OCI-LY3 (cell line): ENCODE measurements around the gene SFXN2.

ENCODE experiments used
- H2AFZ ChIP-seq: fragments of 200-600, 300-600 bp; shearing (Covaris generic); 2 replicates; pipeline ENCODE4 v1.6.0; 2014; ENCODE audit warnings: antibody characterized with exemption, low read depth, low read length
- H3K27ac ChIP-seq: fragments of 200-600, 300-600 bp; sonication (generic); 2 replicates; pipeline ENCODE4 v1.5.1; 2014; ENCODE audit warnings: mild to moderate bottlenecking, low read length, moderate library complexity, mixed read lengths
- H3K27me3 ChIP-seq: fragments of 200-600, 300-600 bp; sonication (generic); 2 replicates; pipeline ENCODE4 v1.6.1; 2014; ENCODE audit warnings: low read depth, low read length, mixed read lengths
- H3K36me3 ChIP-seq: fragments of 200-600, 300-600 bp; sonication (generic); replicated peaks from 2 replicates; pipeline ENCODE3; 2014; ENCODE audit warnings: low read depth, low read length, mixed read lengths
- H3K4me1 ChIP-seq: fragments of 300-600, 200-600 bp; sonication (generic); 2 replicates; pipeline ENCODE4 v1.6.1; 2014; ENCODE audit warnings: low read length, mixed read lengths
- H3K4me2 ChIP-seq: fragments of 200-600, 300-600 bp; sonication (generic); 2 replicates; pipeline ENCODE4 v1.6.1; 2014; ENCODE audit warnings: low read length, mixed read lengths
- H3K4me3 ChIP-seq: fragments of 300-600, 200-600 bp; sonication (generic); 2 replicates; pipeline ENCODE4 v1.5.1; 2014; ENCODE audit warnings: antibody characterized with exemption, mild to moderate bottlenecking, low read length, moderate library complexity
- H3K79me2 ChIP-seq: fragments of 300-600, 200-600 bp; shearing (Covaris generic); 2 replicates; pipeline ENCODE4 v1.6.1; 2014; ENCODE audit warnings: mild to moderate bottlenecking, low read length, mixed read lengths
- H3K9ac ChIP-seq: fragments of 300-600, 200-600 bp; shearing (Covaris generic); 2 replicates; pipeline ENCODE4 v1.6.0; 2014; ENCODE audit warnings: mild to moderate bottlenecking, low read length, moderate library complexity
- H3K9me3 ChIP-seq: fragments of 200-600, 300-600 bp; shearing (Covaris generic); 2 replicates; pipeline ENCODE4 v1.6.1; 2014; ENCODE audit warnings: low read length, mixed read lengths; ENCODE audit not compliant: insufficient read depth
- H4K20me1 ChIP-seq: fragments of 200-600, 300-600 bp; sonication (generic); 2 replicates; pipeline ENCODE4 v1.6.1; 2016; ENCODE audit warnings: low read length, mixed read lengths; ENCODE audit not compliant: insufficient read depth
- CTCF ChIP-seq: fragments of 200-600, 300-600 bp; sonication (generic); IDR thresholded peaks from 2 replicates; pipeline ENCODE4 v1.5.1; 2014; ENCODE audit warnings: antibody characterized with exemption, low read length, low read depth
- EZH2phosphoT487 ChIP-seq: fragments of 200-600 bp; shearing (Covaris generic); IDR thresholded peaks from 2 replicates; pipeline ENCODE4 v1.6.1; 2018; ENCODE audit warnings: antibody characterized with exemption, mixed run types, low read depth

SFXN2 gene

GRCh38 chr10:102712089-102712488 is 2.3 kb upstream of the SFXN2 start:
- no peaks in the 10 kb centered on the region for H4K20me1 ChIP-seq
- H3K79me2 ChIP-seq: peaks cover 68% of the 10 kb centered on the region
- peak overlapping the region; percentile 91 for H3K4me3 ChIP-seq
- no peaks in the 10 kb centered on the region for H3K9me3 ChIP-seq
- peak overlapping the region; percentile 73 for H3K9ac ChIP-seq
- no peak for TF ChIP-seq EZH2phosphoT487
- no peak for TF ChIP-seq CTCF
- no peaks in the 10 kb centered on the region for H3K36me3 ChIP-seq
- peak overlapping the region; percentile 93 for H3K4me2 ChIP-seq
- no peaks in the 10 kb centered on the region for H3K27me3 ChIP-seq
- peaks cover 26% of the 10 kb centered on the region for H3K4me1 ChIP-seq
- peak overlapping the region; percentile 92 for H3K27ac ChIP-seq
- peak overlapping the region; percentile 40; the same call in 1 of the 2 replicates for H2AFZ ChIP-seq

- H2AFZ ChIP-seq: no peak overlapping the region
- no peaks in the 10 kb centered on the region for H4K20me1 ChIP-seq
- no peaks in the 10 kb centered on the region for H3K9me3 ChIP-seq
- peaks cover 76% of the 10 kb centered on the region for H3K79me2 ChIP-seq
- peak overlapping the region; percentile 91 for H3K4me3 ChIP-seq
- peak overlapping the region; percentile 73 for H3K9ac ChIP-seq
- no peak for TF ChIP-seq CTCF
- TF ChIP-seq EZH2phosphoT487: no peak
- H3K4me2 ChIP-seq: peak overlapping the region; percentile 93
- peaks cover 7% of the 10 kb centered on the region for H3K36me3 ChIP-seq
- peaks cover 26% of the 10 kb centered on the region for H3K4me1 ChIP-seq
- peak overlapping the region; percentile 92 for H3K27ac ChIP-seq
- H3K27me3 ChIP-seq: no peaks in the 10 kb centered on the region
Measured at GRCh38 chr10:102712843-102713538, 1.4 kb upstream of the SFXN2 start.

GRCh38 chr10:102713539-102713813 is 960 bp upstream of the SFXN2 start:
- peaks cover 10% of the 10 kb centered on the region for H3K36me3 ChIP-seq
- H3K79me2 ChIP-seq: peaks cover 81% of the 10 kb centered on the region
- H3K9me3 ChIP-seq: no peaks in the 10 kb centered on the region
- peak overlapping the region; percentile 73 for H3K9ac ChIP-seq
- H3K27me3 ChIP-seq: no peaks in the 10 kb centered on the region
- peak overlapping the region; percentile 91 for H3K4me3 ChIP-seq
- no peak for TF ChIP-seq EZH2phosphoT487
- no peak for TF ChIP-seq CTCF
- no peak overlapping the region for H2AFZ ChIP-seq
- peak overlapping the region; percentile 92 for H3K27ac ChIP-seq
- peak overlapping the region; percentile 93 for H3K4me2 ChIP-seq
- no peaks in the 10 kb centered on the region for H4K20me1 ChIP-seq
- peaks cover 26% of the 10 kb centered on the region for H3K4me1 ChIP-seq

GRCh38 chr10:102713814-102714620 is 419 bp upstream of the SFXN2 start, which contains the start of gene ARL3:
ARL3 (minus strand) TSS chr10:102714397; CDS start chr10:102714275, 122 bp downstream.
- peak within 1 kb of the TSS; percentile 93 for H3K4me2 ChIP-seq
- H3K27me3 ChIP-seq: no peaks in the 10 kb centered on the region
- H4K20me1 ChIP-seq: no peaks in the 10 kb centered on the region
- H3K36me3 ChIP-seq: peaks cover 10% of the 10 kb centered on the region
- peak within 1 kb of the TSS; percentile 49; the same call in 1 of the 2 replicates for H2AFZ ChIP-seq
- no peaks in the 10 kb centered on the region for H3K9me3 ChIP-seq
- peak within 1 kb of the TSS; percentile 92 for H3K27ac ChIP-seq
- H3K79me2 ChIP-seq: peaks cover 81% of the 10 kb centered on the region
- H3K9ac ChIP-seq: peak within 1 kb of the TSS; percentile 93
- H3K4me1 ChIP-seq: peaks cover 26% of the 10 kb centered on the region
- TF ChIP-seq CTCF: no peak
- TF ChIP-seq EZH2phosphoT487: no peak
- peak within 1 kb of the TSS; percentile 91 for H3K4me3 ChIP-seq
